G401.6 (cell line): ENCODE data around the gene GPM6B.

Experiments used
- FAIRE-seq: peaks from 2 replicates; lab custom pipeline; 2012; peaks lifted over from hg19 to GRCh38; lab: Jason Lieb, UNC

The GPM6B gene

DNA sequence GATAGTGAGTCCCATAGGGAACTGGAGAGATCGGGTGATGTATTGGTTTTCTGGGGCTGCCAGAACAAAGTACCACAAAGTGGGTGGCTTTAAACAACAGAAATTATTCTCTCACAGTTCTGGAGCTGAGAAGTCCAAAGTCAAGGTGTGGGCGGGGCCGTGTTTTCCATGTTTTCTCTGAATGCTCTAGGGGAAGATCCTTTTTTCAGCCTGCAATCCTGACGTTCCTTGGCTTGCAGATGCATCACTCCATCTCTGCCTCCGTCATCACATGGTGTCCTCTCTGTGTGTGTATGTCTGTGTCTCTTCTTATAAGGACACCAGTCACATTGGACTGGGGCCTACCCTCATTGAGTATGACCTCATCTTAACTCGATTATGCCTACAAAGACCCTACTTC, 7.9 kb upstream of the GPM6B start:
- no peak for FAIRE-seq

DNA sequence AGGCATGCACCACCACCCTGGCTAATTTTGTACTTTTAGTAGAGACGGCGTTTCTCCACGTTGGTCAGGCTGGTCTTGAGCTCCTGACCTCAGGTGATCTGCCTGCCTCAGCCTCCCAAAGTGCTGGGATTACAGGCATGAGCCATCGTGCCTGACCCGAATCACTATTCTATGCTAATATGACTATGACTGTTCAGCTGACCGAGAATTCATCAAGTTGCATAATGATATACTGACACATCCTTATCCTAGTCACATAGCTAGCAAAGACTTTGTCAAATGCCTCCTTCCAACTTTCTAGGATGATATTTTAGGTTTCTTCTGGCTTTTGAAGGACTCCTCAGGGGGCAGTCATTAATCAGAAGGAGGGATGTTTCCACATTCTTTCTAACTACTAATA, 4.8 kb upstream of the GPM6B start:
- no peak for FAIRE-seq

DNA sequence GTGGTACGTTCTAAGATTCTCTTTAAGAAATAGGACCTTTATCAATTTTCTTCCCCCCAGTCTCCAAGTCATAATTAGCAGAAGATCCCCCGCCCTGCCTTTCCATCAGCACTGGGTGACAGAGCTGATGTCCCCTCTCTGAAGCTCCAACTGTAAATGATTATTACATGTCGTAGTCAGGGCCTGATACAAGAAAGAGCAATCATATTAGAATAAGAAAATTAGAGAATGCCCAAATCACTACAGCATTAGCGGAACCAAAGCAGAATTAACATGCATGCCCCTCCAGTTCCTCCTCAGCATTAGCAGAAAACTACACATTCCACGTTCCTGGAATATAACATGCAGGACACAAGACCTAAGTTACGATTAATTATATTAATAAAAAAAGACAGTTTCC, 717 bp downstream of the GPM6B start:
- FAIRE-seq = no peak

DNA sequence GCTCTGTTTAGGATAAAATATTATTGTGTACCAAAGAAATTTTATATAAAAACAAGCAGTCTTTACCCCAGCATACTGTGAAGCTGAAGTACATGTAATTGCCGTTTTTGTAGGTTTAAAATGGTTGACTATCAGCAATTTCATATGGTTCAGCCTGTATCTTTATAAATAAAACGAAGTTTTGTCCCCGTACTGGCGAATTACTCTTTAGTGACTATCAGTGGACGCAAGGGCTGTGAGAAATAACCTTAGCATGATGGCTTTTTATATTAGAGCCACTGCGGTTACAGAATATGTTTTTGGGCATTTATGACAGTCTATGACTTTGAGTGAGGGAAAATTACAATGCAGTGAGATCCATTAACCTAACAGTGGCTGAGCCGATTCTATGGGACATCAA, 1.2 kb downstream of the GPM6B start:
- FAIRE-seq = no peak

DNA sequence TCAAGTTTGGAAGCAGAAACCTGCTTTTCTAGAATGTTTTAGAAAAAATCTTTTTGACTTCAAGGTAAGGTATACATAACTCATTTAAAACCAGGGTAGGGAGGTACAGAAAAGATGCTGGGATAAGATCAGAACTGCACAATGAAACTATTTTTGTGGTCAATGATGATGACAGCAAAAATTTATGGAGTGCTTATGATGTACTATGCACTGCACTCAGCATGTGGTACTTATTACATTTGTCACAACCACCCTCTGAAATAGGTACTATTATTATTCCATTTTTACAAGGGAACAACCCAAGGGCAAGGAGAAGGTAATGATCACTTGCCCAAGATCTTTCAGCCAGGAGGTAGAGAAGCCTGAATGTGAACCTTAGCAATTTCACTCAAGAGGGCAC, 8.0 kb downstream of the GPM6B start:
- FAIRE-seq = no peak

DNA sequence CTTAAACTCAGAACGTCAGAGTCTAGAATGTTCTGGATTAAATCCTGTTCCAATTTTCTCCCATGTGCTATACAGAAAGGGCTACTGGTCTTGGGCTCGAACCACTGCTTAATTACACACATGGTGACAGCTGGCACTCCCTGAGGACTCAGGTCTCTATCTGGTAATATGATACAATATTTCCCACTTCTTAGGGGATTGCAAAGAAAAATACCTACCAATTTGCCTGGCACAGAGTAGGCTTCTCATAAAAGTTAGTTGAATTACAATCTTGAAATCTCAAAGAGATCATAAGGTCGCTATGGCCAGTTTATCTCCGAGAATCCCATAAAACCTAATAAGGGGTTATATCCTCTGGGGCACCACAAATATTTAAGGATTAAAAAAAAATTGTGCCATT, 8.6 kb downstream of the GPM6B start:
- FAIRE-seq = no peak

DNA sequence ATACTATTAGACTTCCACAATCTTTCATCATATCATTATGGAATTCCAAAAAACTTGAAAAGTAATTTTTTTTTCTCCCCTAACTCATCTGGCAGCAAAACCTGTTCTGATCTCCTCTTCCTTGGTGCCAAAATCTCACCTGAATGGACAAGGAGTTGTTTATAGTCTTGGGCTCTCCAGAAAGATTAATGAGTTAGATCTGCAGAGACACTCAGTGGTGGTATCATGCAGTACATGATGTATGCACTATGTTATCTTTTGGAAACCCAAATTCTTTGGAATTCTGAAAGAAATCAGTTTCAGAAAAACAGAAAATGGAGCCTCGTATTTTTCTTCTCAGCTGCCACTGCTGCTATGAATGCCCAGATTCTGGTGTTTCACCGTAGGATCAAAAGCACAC, 11.7 kb downstream of the GPM6B start:
- FAIRE-seq = no peak

DNA sequence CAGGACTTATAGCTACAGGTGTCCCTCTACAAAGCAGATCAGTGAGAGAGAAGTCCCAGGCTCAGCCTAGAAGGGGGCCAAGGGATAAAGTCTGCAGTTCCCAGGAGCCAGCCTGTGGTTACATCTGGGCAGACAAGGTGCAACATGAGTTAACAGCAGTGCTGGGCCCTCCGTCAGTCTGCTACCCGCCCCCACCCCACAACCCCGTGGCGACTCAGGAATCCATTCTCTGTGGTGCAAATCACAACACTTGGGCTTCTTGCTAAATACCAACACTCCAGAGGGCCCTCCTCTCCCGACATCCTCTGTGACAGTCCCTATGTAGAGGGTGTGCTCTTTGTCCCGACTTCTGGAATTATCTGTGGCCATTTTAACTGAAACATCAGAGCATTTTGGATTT, 13.8 kb downstream of the GPM6B start:
- FAIRE-seq = no peak

DNA sequence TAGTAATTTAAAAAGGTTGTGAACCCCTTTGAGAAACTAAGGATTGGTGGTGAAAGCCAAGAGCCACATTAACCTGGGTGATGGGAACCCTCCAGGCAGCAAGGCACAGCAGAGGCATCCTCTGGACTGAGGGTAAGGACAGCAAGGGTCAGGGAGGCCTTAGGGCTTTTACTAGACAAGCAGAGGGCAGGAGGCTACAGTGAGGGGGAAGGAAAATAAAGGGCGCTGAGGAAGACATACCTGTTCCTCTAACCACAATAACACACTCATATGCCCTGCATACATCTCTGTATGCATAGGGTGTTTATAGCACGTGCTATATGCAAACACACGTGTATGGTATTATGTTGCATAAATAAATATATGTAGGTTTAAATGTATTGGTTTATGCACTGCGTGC, 18.7 kb downstream of the GPM6B start:
- no peak for FAIRE-seq

DNA sequence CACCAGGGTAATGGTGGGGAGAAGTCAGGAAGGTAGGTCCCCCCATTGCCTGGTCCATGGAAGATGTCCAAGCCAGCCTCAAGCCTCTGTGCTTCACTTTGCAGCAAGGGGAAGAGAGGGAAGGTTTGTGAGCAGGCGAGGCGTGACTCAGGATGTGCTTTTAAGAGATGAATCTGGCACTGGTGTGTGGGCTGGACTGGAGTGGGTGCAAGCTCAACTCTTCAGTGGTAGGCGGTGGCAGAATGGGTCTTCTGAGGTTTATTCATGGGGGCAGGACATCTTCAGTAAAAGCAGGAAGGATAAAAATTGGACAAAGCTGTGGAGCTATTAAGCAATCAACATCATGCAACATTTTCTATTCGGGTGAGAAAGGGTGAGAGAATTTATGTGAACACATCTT, 19.4 kb downstream of the GPM6B start:
- no peak for FAIRE-seq

DNA sequence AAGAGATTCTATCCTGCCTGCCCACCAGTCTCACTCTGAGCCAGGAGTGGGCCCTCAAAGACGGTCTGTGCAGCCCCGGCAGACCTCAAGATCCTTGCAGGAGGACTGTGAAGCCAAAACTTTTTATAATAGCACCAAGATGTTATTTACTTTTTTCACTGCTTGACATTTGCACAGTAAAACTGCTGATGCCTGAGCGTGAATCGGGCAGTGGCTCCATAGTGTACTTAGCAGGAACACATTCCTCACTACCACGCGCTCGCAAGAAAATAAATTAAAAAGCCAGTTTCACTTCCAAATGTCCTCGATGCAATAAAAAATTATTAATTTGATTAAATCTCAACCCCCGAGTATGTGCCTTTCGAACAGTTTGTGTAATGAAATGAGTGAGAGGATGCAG, 22.5 kb downstream of the GPM6B start:
- FAIRE-seq = no peak

DNA sequence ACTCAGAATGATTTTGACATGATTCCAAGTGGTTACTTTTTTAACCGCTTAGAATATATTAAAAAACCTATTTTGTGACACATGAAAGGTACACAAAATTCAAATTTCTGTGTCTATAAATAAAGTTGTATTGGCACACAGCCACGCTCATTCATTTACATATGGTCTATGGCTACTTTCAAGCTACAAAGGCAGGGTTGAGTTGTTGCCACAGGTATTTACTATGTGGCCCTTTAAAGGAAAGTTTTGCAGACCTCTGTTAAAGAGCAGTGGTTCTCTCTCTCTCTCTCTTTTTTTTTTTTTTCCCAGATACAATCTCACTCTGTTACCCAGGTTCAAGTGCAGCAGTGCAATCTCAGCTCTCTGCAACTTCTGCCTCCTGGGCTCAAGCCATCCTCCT, 23.0 kb downstream of the GPM6B start:
- FAIRE-seq = no peak

DNA sequence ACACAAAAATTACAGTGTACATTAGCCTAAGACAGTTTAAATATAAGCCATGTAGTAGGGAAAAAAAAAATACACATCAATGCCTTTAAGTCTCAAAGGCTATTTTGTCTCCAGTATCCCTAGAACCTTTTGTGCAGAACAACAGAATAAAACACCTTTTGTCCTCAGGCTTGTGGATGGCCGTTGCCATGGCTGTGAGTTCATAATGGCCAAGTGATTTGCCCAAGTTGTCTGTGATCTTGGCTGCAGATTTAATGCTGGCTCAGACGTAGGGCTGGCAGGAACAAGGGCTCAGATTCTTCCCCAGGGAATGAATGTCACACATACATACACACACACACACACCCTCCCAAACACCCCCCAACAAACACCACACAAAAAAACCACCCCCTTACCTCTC, 25.3 kb downstream of the GPM6B start:
- FAIRE-seq = no peak

DNA sequence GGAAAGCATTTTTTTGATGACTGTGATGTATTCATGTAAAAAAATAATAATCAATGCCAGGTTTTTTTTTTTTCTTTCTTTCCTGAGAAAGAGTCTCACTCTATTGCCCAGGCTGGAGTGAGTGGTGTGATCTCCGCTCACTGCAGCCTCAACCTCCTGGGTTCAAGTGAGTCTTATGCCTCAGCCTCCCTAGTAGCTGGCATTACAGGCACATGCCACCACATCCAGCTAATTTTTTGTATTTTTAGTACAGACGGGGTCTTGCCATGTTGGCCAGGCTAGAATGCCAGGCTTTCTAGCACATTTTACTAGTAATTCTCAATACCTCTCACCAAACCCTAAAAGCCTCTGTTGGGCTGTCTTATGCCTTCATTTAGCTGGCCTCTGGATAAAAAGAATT, 25.7 kb downstream of the GPM6B start:
- no peak for FAIRE-seq

DNA sequence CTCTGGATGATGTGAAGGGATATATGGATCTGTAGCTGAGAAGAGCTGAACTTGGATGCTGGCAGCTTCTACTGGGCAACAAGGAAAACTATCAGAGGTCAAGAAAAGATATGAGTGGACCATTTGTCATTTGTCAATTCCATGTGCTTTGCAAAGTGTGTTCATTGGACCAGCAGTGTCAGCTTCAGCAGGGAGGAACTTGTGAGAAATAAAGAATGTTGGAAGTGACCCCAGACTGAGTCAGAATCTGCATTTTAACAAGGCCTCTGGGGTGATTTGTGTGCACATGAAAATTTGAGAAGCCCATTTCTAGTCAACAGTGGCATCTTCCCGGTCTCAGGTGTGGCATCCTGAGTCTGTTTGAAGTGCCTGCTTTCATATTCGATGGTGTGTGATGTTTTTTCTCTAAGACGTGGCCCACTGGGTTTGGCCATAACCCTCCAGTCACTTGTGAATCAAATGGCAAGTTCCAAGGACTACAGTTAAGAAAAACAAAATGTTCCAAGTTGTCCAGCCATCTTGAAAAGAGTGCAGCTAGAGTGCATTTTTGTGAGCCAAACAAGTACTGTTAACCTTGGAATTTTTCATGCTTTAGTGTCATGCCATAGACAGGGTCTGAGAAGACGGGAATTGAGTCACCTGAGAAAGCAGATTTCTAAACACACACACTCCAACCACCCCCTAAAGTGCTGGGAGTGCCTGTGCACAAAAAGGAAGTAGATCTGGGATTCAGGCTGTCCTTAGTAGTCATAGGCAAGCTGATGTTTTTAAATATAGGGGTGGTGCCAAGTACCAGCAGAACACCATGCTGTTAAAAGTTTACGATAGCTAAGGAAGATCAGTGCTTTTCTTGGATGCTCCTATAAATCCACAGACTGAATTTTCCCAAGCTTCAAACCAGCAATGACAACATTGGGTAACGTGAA, 26.4 kb downstream of the GPM6B start:
- no peak for FAIRE-seq

DNA sequence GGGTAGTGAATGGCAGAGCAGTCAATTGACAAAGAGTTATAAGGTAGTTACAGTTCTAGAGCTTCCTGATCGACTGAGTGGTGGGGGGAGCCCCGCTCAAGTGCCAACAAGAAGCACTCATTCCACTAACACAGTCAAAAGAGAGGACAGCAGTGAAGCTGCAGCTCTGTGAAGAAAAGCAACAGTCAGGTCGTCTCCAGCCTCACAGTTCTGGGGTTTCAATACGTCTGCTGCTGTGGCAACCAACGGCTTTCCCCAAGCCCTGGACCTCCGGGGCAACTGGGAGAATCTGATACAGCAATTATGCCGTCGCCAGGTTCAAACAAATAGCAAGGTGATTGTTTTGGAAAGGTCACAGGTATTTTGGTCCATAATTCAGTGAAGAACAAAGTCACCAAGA, 30.8 kb downstream of the GPM6B start:
- FAIRE-seq = no peak

DNA sequence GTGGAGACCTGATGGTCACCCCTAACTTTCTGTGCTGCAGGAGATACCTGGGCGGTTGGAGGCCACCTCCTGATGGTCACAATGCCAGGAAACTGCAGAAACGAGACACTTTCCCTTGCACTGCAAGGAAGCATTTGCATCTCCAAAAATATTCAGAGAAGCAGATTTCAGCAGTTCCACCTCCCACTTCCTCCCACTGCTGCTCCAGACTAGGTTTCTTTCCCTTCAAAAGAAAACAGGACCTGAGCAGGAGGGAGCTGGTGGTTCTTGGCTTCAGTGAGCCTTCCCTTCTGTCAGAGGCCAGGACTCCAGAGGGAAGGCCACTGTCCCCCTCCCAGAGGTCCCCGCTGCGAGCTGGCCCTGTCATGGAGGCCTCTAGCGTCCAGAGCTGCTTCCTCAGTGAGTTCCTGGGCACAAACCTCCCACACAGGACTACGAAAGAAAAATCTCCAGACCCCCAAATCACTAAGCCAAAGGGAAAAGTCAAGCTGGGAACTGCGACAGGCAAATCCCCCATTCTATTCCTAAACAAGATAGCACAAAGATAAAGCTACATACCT, 35.9 kb downstream of the GPM6B start:
- FAIRE-seq = no peak

DNA sequence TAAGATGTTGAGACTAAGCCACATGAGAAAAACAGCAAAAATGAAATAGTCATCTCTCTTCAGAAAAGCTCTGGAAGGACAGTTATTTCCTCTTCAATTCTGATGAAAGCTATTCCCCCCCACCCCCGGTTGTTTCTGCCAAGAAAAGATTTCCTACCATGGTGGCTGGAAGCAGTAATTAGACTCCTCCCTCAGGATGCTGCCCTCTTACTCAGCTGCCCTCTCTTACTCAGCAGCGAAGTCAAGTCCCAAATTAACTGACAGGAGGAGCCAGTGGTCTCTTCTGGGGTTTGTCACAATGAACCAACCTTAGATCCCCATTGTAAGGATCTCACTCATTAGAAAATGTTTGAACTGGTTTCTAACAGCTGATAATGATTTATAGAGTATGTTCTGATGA, 38.0 kb downstream of the GPM6B start:
- FAIRE-seq = no peak

DNA sequence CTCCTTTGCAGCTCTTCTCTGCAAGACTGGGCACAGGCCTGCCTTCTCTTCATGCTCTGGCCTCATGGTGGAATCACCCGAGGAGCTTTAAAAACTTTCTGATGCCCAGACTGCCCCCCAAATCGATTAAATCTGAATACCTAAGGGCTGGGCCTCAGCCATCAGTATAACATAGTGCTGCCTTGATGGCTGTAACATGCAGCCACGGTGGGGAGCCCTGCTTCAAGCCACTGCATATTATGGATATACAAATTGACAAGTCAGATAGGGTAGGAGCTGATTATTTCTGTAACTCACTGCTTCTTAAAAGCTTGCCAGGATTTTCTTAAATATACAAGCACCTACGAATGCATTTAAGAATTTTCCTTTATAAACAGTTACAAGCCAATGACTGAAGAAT, 40.5 kb downstream of the GPM6B start:
- no peak for FAIRE-seq

DNA sequence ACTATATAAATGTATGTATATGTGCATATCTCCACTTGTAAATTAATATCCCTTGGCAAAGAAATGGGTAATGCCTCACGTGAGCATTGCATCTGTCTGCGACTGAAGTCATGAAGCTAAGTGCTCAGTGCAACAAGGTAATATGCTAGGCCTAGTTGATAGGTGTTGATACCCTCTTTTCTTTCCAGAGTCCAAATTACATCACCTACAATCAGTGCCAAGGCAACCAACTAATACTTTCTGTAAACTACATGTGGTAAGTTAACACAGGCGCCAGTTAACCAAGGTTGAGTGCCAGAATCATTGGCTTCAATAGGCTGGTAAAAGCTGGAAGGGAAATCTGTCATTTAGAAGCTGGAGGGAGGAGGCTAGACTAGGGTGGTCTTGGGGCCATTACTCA, 41.1 kb downstream of the GPM6B start:
- no peak for FAIRE-seq

DNA sequence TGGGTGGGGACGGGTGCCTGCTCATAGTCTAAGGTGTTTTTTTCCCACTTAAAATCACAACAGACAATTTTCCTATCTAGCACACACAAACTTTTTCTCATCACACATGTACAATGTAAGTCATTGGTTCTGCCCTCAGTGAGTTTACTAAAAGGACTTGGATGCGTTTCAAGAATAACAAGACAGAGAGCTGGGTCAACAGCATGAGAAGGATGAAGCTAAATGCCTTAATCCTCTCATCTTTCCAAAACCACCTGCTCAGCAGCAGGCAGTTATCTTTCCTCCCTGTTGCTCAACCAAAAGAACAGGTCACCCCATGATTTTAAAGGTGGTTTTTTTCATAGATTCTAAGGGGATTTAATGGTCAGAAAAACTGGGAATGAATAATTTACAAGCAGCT, 42.2 kb downstream of the GPM6B start:
- FAIRE-seq = no peak

DNA sequence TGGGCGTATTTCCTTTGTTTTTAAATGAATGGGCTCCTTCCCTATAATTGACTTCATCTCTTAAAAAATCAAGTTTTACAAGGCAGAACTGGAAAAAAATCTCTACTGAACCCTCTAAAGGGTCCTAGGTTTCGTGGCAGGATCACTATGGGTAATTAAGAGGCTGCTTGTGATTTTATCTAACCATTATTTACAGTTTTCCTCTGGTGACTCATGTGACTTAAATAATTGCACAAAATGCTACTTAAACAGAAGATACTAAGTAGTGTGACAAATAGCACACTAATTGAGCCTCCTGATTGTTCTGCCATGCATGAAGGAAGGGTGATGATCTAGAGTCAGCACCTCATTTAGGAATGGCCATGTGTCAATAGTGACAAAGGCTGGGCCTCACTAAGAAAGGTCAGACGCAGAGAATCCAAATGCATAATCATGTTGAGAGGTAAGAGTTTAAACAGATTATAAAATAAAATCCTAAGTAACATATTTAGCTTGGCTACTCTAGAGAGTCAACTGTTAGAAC, 46.8 kb downstream of the GPM6B start:
- FAIRE-seq = no peak

DNA sequence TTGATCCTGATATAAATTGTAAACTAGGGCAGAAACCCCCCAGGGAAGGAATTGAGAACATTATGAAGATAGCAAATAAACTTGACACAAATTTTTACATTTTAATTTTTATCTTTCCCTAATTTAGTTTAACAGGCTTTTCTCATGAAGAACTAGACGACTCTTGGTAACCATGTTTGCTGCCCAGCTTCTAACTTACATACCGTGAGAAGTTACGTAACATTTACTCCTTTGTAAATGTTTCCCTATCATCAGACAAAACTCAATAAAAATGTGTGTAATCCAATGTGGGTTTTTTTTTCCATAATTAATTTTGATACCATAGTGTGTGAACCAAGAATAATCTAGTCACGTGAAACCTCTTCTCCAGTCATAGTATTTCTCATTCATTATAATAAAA, 48.0 kb downstream of the GPM6B start:
- no peak for FAIRE-seq

DNA sequence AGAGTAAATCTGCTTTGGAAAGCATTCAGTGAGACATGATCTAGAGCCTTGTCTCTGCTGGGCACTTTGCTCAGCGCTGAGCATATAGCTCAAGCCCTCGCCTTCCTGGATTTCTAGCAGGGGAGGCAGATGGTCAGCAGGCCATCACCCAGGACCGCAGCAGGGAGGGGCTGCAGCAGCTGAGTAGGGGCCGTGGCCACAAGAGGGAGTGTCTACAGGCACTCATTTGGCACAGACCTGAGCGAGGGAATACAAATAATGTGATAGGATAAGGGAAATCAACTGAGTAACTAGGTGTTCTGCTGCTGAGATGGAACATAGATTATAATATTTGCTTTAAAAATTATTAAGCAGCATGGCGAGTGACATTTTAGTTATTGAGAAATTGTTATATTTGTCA, 52.1 kb downstream of the GPM6B start:
- no peak for FAIRE-seq
